Karpas-422 (cell line): Measurements from ENCODE around the gene IMP3. TPM values are rescaled to one million over a fixed set of nuclear protein-coding genes. Genes with fewer than 3 reads are reported as not detected.

ENCODE experiments used
- DNase-seq: peaks from one replicate; pipeline ENCODE4 v3.0.0-alpha.2; 2015
- H2AFZ ChIP-seq: fragments of 200-600 bp; sonication (generic); 2 replicates; pipeline ENCODE4 v1.6.1; 2014; ENCODE audit warnings: antibody characterized with exemption, low read length, mixed read lengths
- H3K27ac ChIP-seq: fragments of 200-600 bp; sonication (generic); 2 replicates; pipeline ENCODE4 v1.5.1; 2014; ENCODE audit warnings: mild to moderate bottlenecking, low read length, moderate library complexity
- H3K27me3 ChIP-seq: fragments of 200-600 bp; sonication (generic); 2 replicates; pipeline ENCODE4 v1.6.1; 2014; ENCODE audit warnings: low read length, mixed read lengths
- H3K36me3 ChIP-seq: fragments of 200-600 bp; sonication (generic); 2 replicates; pipeline ENCODE4 v1.6.1; 2014; ENCODE audit warnings: low read length, mixed read lengths; ENCODE audit not compliant: insufficient read depth
- H3K4me1 ChIP-seq: fragments of 200-600 bp; sonication (generic); 2 replicates; pipeline ENCODE4 v1.6.1; 2014; ENCODE audit warnings: mild to moderate bottlenecking, low read length, mixed read lengths
- H3K4me2 ChIP-seq: fragments of 200-600 bp; sonication (generic); 2 replicates; pipeline ENCODE4 v1.6.1; 2014; ENCODE audit warnings: low read length, low read depth, mild to moderate bottlenecking; ENCODE audit not compliant: poor library complexity, severe bottlenecking
- H3K4me3 ChIP-seq: fragments of 200-600 bp; sonication (generic); 2 replicates; pipeline ENCODE4 v1.5.1; 2014; ENCODE audit warnings: mild to moderate bottlenecking, antibody characterized with exemption, low read length, mixed read lengths
- H3K79me2 ChIP-seq: fragments of 200-600 bp; sonication (generic); 2 replicates; pipeline ENCODE4 v1.6.1; 2014; ENCODE audit warnings: mild to moderate bottlenecking, low read length, mixed read lengths
- H3K9ac ChIP-seq: fragments of 200-600 bp; sonication (generic); 2 replicates; pipeline ENCODE4 v1.6.0; 2014; ENCODE audit warnings: low read length
- H3K9me2 ChIP-seq: fragments of 200-600 bp; sonication (generic), shearing (Covaris generic); replicated peaks from 2 replicates; pipeline ENCODE4 v1.6.0; 2014; ENCODE audit warnings: mild to moderate bottlenecking, low read length, moderate library complexity; ENCODE audit not compliant: insufficient read depth
- H3K9me3 ChIP-seq: fragments of 300-700, 200-600 bp; sonication (generic); 2 replicates; pipeline ENCODE4 v1.6.1; 2014; ENCODE audit warnings: low read length, mixed read lengths
- H4K20me1 ChIP-seq: fragments of 200-600 bp; sonication (generic); 2 replicates; pipeline ENCODE4 v1.6.1; 2014; ENCODE audit warnings: mild to moderate bottlenecking, antibody characterized with exemption, low read length, low read depth; ENCODE audit not compliant: insufficient read depth
- total RNA-seq: library from RNA; depleted of rRNA; stranded (reverse); fragments of >200 nt; shearing (Covaris generic); gene quantifications from 2 replicates; pipeline ENCODE4 v1.2.3, GENCODE V29; 2014; ENCODE audit warnings: low replicate concordance

IMP3 gene
- total RNA-seq, 1 experiment from 2014 or later, result 82.7 TPM

DNA sequence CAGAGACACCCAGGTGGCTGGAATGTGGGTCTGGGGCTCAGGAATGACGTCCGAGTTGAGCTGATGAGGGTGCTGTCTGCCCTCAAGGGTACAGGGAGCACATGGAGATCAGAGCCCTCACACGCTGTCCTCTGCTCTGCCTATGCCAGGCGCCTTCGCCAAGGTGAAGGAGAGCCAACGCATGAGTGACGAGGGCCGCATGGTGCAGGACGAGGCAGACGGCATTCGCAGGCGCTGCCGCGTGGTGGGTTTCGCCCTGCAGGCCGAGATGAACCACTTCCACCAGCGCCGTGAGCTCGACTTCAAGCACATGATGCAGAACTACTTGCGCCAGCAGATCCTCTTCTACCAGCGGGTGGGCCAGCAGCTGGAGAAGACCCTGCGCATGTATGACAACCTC, 16.8 kb upstream of the IMP3 start:
- no peaks in the 10 kb centered on the region for H3K9me2 ChIP-seq
- DNase-seq, result no peak
- no peak overlapping the region for H3K27ac ChIP-seq
- H3K4me3 ChIP-seq, result no peak overlapping the region
- no peaks in the 10 kb centered on the region for H3K9me3 ChIP-seq
- no peaks in the 10 kb centered on the region for H3K27me3 ChIP-seq
- no peak overlapping the region for H3K4me2 ChIP-seq
- no peaks in the 10 kb centered on the region for H3K36me3 ChIP-seq
- H3K9ac ChIP-seq, result no peak overlapping the region
- no peaks in the 10 kb centered on the region for H4K20me1 ChIP-seq
- H3K79me2 ChIP-seq, result no peaks in the 10 kb centered on the region
- H3K4me1 ChIP-seq, result peaks cover 9% of the 10 kb centered on the region
- no peak overlapping the region for H2AFZ ChIP-seq

DNA sequence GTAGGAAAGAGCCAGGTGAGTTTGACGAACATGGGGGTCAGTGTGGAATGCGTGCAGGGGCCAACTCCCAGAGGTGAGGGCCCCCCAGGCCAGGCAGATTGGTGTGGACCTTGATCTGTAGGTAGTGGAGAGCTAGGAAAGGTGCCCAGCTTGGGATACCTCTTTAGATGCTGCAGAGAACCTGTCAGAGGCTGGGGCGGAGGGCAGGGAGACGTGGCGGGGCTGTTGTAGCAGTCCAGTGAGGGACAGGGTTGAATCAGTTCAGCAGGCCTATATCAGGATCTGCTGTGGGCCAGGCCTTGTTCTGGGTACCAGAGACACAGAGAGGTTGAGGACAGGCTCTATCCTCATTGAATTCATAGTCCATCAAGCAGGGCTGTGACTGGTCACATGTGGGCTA, 16.3 kb upstream of the IMP3 start:
- no peak for DNase-seq
- Histone ChIP-seq H3K9me3 (no peaks in the 10 kb centered on the region), H3K9me2 (no peaks in the 10 kb centered on the region), H3K4me3 (no peak overlapping the region), H3K27ac (no peak overlapping the region), H3K36me3 (no peaks in the 10 kb centered on the region), H2AFZ (no peak overlapping the region), H3K4me1 (peaks cover 9% of the 10 kb centered on the region), H3K79me2 (no peaks in the 10 kb centered on the region), H3K27me3 (no peaks in the 10 kb centered on the region), H4K20me1 (no peaks in the 10 kb centered on the region), H3K4me2 (no peak overlapping the region), H3K9ac (no peak overlapping the region)

DNA sequence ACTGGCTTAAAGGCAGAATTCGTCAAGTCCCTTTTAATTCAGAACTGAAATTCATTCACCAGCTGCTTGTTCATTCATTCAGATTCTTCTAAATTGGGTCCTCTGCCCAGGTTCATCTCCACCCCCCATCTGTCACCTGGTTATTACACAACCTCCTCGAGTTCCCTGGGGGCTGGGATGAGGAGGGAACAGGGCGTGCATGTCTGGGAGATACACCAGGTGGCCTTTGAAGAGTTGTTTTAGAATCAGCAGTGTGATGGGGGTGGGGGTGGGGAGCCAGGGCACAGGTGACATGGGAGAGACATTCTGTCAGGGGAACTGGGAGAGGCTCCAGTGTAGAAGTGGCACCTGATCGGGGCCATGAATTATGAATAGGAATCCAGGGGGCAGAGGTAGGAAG, 15.9 kb upstream of the IMP3 start:
- Histone ChIP-seq H3K27me3 (no peaks in the 10 kb centered on the region), H3K9me2 (no peaks in the 10 kb centered on the region), H3K4me2 (no peak overlapping the region), H3K9ac (no peak overlapping the region), H4K20me1 (no peaks in the 10 kb centered on the region), H3K79me2 (no peaks in the 10 kb centered on the region), H3K4me3 (no peak overlapping the region), H3K9me3 (no peaks in the 10 kb centered on the region), H3K27ac (no peak overlapping the region), H2AFZ (no peak overlapping the region), H3K4me1 (peaks cover 9% of the 10 kb centered on the region), H3K36me3 (no peaks in the 10 kb centered on the region)
- DNase-seq, result no peak

DNA sequence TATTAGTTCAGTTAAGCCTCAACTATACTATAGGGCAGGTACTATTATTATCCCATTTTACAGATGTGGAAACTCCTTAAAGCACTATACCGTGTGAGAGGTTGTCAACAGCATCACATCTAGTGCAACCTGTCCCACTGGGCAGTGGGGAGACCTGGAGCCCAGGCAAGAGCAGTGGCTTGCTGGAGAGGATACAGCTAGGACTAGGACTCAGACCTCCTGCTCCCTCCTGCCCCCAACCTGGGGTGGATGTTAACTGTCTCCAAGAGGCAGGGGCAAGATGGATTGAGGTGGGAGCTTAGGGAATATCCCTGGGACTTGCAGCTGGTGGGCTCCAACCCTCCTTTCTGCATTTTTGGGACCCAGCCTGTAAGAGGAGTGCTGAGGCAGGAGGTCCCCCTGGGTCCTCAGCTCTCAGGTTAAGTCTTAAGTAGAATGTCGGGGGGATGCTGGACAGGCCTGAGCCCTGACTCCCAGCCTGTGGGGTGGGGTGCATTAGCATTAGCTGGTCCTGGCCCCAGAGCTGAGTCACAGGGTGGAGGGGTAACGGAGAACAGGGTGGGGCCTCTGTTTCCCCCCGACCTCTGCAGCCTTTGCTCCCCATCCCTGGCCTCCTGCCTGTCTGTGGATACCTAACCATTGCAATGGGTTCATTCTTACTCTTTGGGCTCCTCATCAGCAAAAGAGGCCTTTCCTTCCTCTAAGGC, 14.3 kb upstream of the IMP3 start:
- H3K4me2 ChIP-seq, result no peak overlapping the region
- no peaks in the 10 kb centered on the region for H3K79me2 ChIP-seq

DNA sequence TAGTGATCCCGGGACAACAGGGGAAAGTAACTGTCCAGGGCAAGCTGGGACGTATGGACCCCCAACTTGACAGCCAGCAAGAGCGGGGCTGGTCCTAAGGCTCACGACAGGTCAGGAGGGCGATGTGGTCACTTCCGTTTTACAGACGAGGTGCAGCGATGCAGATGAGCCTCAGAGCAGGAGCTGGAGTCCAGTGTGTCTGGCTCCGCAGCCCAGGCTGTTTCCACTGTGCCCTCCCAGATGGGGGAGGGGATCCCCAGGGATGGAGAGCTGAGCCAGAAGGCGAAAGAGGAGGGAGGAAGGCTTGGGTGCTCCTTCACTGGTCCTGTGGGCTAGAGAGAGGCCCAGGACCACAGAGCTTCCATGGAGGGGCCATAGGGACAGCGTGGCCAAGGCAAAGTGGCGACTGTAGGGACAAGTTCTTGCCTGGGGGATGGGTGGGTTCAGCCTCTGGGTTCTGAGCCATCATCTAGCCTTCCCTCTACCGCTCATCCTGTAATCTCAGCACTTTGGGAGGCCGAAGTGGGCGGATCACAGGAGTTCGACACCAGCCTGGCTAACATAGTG, 13.4 kb upstream of the IMP3 start:
- Histone ChIP-seq H3K9me2 (no peaks in the 10 kb centered on the region), H3K4me2 (no peak overlapping the region), H3K9me3 (no peaks in the 10 kb centered on the region), H3K9ac (no peak overlapping the region), H3K4me3 (no peak overlapping the region), H2AFZ (no peak overlapping the region), H4K20me1 (no peaks in the 10 kb centered on the region), H3K27me3 (no peaks in the 10 kb centered on the region), H3K36me3 (no peaks in the 10 kb centered on the region), H3K27ac (no peak overlapping the region), H3K79me2 (no peaks in the 10 kb centered on the region), H3K4me1 (peaks cover 9% of the 10 kb centered on the region)
- no peak for DNase-seq

More for the DNA sequence above, 14.3 kb upstream of the IMP3 start:
- no peak for DNase-seq
- no peak overlapping the region for H3K9ac ChIP-seq
- no peaks in the 10 kb centered on the region for H3K27me3 ChIP-seq
- no peaks in the 10 kb centered on the region for H4K20me1 ChIP-seq
- H3K36me3 ChIP-seq, result no peaks in the 10 kb centered on the region
- no peaks in the 10 kb centered on the region for H3K9me3 ChIP-seq
- H3K9me2 ChIP-seq, result no peaks in the 10 kb centered on the region
- H3K4me1 ChIP-seq, result peaks cover 9% of the 10 kb centered on the region
- H3K4me3 ChIP-seq, result no peak overlapping the region
- no peak overlapping the region for H3K27ac ChIP-seq
- no peak overlapping the region for H2AFZ ChIP-seq

DNA sequence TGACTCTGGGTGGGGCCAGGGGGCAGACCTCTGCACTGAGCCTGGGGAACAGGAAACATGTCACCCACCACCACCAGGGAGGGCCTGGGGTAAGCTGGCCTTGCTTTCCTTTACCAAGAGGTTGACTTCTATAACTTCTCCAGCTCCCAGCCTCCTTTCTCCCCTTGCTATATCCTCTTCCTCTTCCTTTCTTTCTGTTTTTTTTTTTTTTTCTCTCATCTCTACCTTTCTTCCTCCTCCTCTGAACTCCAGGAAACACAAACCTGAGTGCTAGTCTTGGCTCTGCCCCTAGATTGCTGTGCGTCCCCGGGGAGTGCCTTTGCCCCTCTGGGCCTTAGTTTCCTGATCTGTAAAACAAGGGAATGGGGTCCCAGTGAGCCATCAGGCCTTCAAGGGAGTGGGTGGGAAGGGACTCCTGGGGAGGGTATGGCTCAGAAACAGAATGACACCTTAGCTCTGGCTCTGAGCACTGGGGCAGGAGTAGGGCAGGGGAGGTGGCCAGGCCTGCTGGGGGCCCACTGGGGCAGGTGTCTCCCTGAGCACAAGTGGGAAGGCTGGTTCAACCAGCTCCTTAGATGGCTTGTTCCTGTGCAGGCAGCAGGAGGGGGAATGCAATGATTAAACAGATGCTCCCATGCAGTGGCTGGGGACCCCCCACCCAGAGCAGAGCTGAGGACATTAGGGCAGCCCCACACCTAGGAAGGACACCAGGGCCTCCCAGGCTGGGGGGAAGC, 12.0 kb upstream of the IMP3 start:
- Histone ChIP-seq H3K4me1 (peaks cover 17% of the 10 kb centered on the region), H3K36me3 (no peaks in the 10 kb centered on the region), H3K4me3 (no peak overlapping the region), H2AFZ (no peak overlapping the region), H3K9me2 (no peaks in the 10 kb centered on the region), H3K27ac (no peak overlapping the region), H3K9me3 (no peaks in the 10 kb centered on the region), H3K4me2 (no peak overlapping the region), H3K9ac (no peak overlapping the region), H3K27me3 (no peaks in the 10 kb centered on the region), H3K79me2 (no peaks in the 10 kb centered on the region), H4K20me1 (no peaks in the 10 kb centered on the region)
- DNase-seq, result no peak

DNA sequence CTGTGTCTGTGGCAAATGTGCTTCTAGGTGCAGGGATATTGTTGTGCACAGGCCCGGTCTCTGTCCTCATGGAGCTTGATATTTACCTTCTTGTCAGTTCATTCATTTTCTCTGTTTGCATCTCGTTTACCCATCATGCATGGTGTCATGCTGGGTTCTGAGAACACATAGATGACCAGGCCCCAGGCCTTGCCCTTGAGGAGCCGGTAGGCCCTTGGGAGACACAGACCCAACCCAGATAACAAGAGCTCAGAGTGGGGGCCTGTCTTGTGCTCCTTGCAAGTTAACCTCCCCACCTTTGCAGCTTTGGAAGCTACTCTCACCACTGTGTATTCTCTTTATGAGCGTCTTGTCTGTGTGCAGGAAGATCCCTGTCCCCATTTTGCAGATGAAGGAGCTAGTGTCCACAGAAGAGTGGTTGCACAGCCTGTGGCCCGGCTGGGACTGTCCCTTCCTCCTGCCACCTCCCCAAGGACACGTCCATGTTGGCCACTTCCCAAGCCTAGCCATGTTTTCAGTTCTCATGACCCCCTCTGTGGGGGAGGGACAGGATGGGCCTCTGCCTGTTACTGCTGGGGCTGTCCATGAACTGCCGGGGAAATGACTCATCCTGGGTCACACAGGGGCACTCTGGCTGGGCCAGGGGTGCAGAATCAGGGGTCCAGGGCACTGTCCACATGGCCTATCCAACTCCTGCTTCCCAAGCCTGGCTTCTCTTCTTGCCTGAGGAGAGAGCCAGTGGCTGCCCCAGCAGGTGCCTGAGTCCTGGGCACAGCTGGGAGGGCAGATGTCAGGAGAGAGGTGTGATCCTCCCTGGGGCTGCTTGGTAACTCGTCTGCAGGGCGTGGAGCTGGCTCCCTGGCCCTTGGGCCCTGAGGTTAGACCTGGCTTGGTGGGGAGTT, 11.1 kb upstream of the IMP3 start:
- Histone ChIP-seq H3K4me1 (peaks cover 17% of the 10 kb centered on the region), H3K9ac (no peak overlapping the region), H3K9me2 (no peaks in the 10 kb centered on the region), H3K27me3 (no peaks in the 10 kb centered on the region), H3K27ac (no peak overlapping the region), H3K4me3 (no peak overlapping the region), H3K4me2 (no peak overlapping the region), H3K36me3 (no peaks in the 10 kb centered on the region), H3K9me3 (no peaks in the 10 kb centered on the region), H3K79me2 (no peaks in the 10 kb centered on the region), H4K20me1 (no peaks in the 10 kb centered on the region), H2AFZ (no peak overlapping the region)
- DNase-seq, result no peak

DNA sequence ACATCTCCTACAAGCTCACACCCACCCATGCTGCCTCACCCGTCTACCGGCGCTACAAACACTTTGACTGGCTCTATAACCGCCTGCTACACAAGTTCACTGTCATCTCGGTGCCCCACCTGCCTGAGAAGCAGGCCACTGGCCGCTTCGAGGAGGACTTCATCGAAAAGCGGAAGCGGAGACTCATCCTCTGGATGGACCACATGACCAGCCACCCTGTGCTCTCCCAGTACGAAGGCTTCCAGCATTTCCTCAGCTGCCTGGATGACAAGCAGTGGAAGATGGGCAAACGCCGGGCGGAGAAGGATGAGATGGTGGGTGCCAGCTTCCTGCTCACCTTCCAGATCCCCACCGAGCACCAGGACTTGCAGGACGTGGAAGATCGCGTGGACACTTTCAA, 9.8 kb upstream of the IMP3 start:
- Histone ChIP-seq H3K9ac (no peak overlapping the region), H3K79me2 (no peaks in the 10 kb centered on the region)

More for the DNA sequence above, 9.8 kb upstream of the IMP3 start:
- H3K27ac ChIP-seq, result no peak overlapping the region
- no peaks in the 10 kb centered on the region for H3K36me3 ChIP-seq
- no peaks in the 10 kb centered on the region for H3K9me2 ChIP-seq
- no peaks in the 10 kb centered on the region for H3K9me3 ChIP-seq
- no peak overlapping the region for H2AFZ ChIP-seq
- no peak for DNase-seq
- no peaks in the 10 kb centered on the region for H3K27me3 ChIP-seq
- peaks cover 11% of the 10 kb centered on the region for H3K4me1 ChIP-seq
- no peak overlapping the region for H3K4me2 ChIP-seq
- no peaks in the 10 kb centered on the region for H4K20me1 ChIP-seq
- H3K4me3 ChIP-seq, result no peak overlapping the region
